GM12878 (cell line): ENCODE data around the gene MDM1. TPM values are rescaled to one million over a fixed set of nuclear protein-coding genes. Genes with fewer than 3 reads are reported as not detected.

Experiments used
- ATAC-seq: fragments of 200-7000 bp; cut with Tn5 transposase; 3 replicates; pipeline ENCODE4 v1.9.1; 2020; ENCODE audit warnings: mild to moderate bottlenecking, moderate library complexity
- BruUV-seq: library from RNA; stranded (reverse); fragments of 400-500 nt; replicated peaks from 2 replicates; lab custom pipeline; 2021; lab: Mats Ljungman, UMichigan
- CTCF ChIA-PET: fragments of 300-600 bp; sonication (Branson Sonifier 250); formaldehyde crosslinking; extraction: SDS; loops from one replicate; lab custom pipeline; 2021; ENCODE audit warnings: inconsistent platforms; lab: Yijun Ruan, JAX
- POLR2A ChIA-PET: fragments of 350-600 bp; formaldehyde crosslinking; extraction: SDS; loops from one replicate; lab custom pipeline; 2021; ENCODE audit warnings: inconsistent platforms; lab: Charles Lee
- RAD21 ChIA-PET: fragments of 300-600 bp; sonication (Branson Sonifier 250); formaldehyde crosslinking; loops from one replicate; lab custom pipeline; 2023; ENCODE audit warnings: antibody characterized with exemption; ENCODE audit not compliant: unreplicated experiment; lab: Charles Lee
- SMC1A ChIA-PET: fragments of 300-600 bp; sonication (Branson Sonifier 250); formaldehyde crosslinking; loops from one replicate; lab custom pipeline; 2023; ENCODE audit not compliant: unreplicated experiment, uncharacterized antibody; lab: Charles Lee
- DNase-seq: peaks from one replicate; pipeline ENCODE4 v3.0.0-alpha.2; 2011; ENCODE audit warnings: low read depth, low spot score
- FAIRE-seq: peaks from 3 replicates; lab custom pipeline; 2011; peaks lifted over from hg19 to GRCh38; lab: Jason Lieb, UNC
- H2AFZ ChIP-seq: 2 replicates; pipeline ENCODE4 v1.6.0; 2011; ENCODE audit warnings: low read depth, low read length, control low read depth; ENCODE audit not compliant: control insufficient read depth
- H3K27ac ChIP-seq: 2 replicates; pipeline ENCODE4 v1.5.1; 2011; ENCODE audit warnings: control low read depth; ENCODE audit not compliant: control insufficient read depth, insufficient read depth
- H3K27me3 ChIP-seq, 2 experiments: replicated peaks in 1 of 2; 2 replicates each; pipeline versions ENCODE4 v1.6.0 to v1.6.1; 2011; ENCODE audit warnings: low read length in 1 of 2; ENCODE audit not compliant: control insufficient read depth in 2 of 2, insufficient read depth in 2 of 2
- H3K36me3 ChIP-seq, 2 experiments: 2 replicates each; pipeline ENCODE4 v1.5.1; 2011; ENCODE audit warnings: low read length in 1 of 2; ENCODE audit not compliant: control insufficient read depth in 2 of 2, insufficient read depth in 2 of 2
- H3K4me1 ChIP-seq: 2 replicates; pipeline ENCODE4 v1.6.1; 2011; ENCODE audit warnings: mild to moderate bottlenecking, low read length, moderate library complexity, mixed read lengths; ENCODE audit not compliant: control insufficient read depth, insufficient read depth
- H3K4me2 ChIP-seq: 2 replicates; pipeline ENCODE4 v1.6.0; 2011; ENCODE audit warnings: control low read depth; ENCODE audit not compliant: control insufficient read depth, insufficient read depth
- H3K4me3 ChIP-seq: fragments of 200-600 bp; sonication (generic); 2 replicates; pipeline ENCODE4 v1.5.1; 2016
- H3K79me2 ChIP-seq: 2 replicates; pipeline ENCODE4 v1.6.0; 2011; ENCODE audit warnings: low read length; ENCODE audit not compliant: control insufficient read depth, insufficient read depth
- H3K9ac ChIP-seq: 2 replicates; pipeline ENCODE4 v1.8.0; 2011; ENCODE audit warnings: low read length, control low read depth, mixed read lengths; ENCODE audit not compliant: control insufficient read depth, insufficient read depth
- H3K9me3 ChIP-seq: replicated peaks from 3 replicates; pipeline ENCODE4 v1.5.1; 2011; ENCODE audit warnings: mild to moderate bottlenecking, low read length; ENCODE audit not compliant: control insufficient read depth, insufficient read depth
- H4K20me1 ChIP-seq: 2 replicates; pipeline ENCODE4 v1.6.0; 2011; ENCODE audit not compliant: control insufficient read depth, insufficient read depth
- BCL3 ChIP-seq: IDR thresholded peaks from 2 replicates; pipeline ENCODE4 v1.6.1; 2011; ENCODE audit warnings: borderline replicate concordance, low read depth, mild to moderate bottlenecking, moderate library complexity, low read length; ENCODE audit not compliant: insufficient read depth, poor library complexity, severe bottlenecking
- BRCA1 ChIP-seq: IDR thresholded peaks from 2 replicates; pipeline ENCODE4 v1.6.1; 2011; ENCODE audit warnings: low read depth, low read length, improper control_type of control experiment
- CREB1 ChIP-seq: IDR thresholded peaks from 2 replicates; pipeline ENCODE4 v1.6.1; 2012; ENCODE audit warnings: low read depth, mild to moderate bottlenecking, inconsistent platforms
- HDAC2 ChIP-seq: fragments of 200-600 bp; sonication (generic); IDR thresholded peaks from 2 replicates; pipeline ENCODE4 v1.6.1; 2017
- IKZF1 ChIP-seq: fragments of 450-650 bp; conservative IDR thresholded peaks from 2 replicates; pipeline ENCODE4 v1.6.1; 2017; ENCODE audit warnings: antibody characterized with exemption, mild to moderate bottlenecking
- MTA2 ChIP-seq: fragments of 450-650 bp; IDR thresholded peaks from 2 replicates; pipeline ENCODE4 v1.6.1; 2016; ENCODE audit warnings: low read depth, mild to moderate bottlenecking, moderate library complexity
- NFIC ChIP-seq: IDR thresholded peaks from 2 replicates; pipeline ENCODE4 v1.6.1; 2012; ENCODE audit warnings: low read depth, mild to moderate bottlenecking, inconsistent platforms, low read length, moderate library complexity
- NFYB ChIP-seq: IDR thresholded peaks from 2 replicates; pipeline ENCODE4 v1.6.1; 2011; ENCODE audit warnings: low read depth, mild to moderate bottlenecking, low read length, improper control_type of control experiment, moderate library complexity; ENCODE audit not compliant: insufficient read depth
- NR2C1 ChIP-seq: fragments of 450-650 bp; IDR thresholded peaks from 2 replicates; pipeline ENCODE4 v1.6.1; 2017; ENCODE audit warnings: antibody characterized with exemption, mild to moderate bottlenecking, moderate library complexity
- NRF1 ChIP-seq: conservative IDR thresholded peaks from 2 replicates; pipeline ENCODE4 v1.6.1; 2011; ENCODE audit warnings: mild to moderate bottlenecking, low read depth, low read length, improper control_type of control experiment
- POLR2AphosphoS5 ChIP-seq: IDR thresholded peaks from 2 replicates; pipeline ENCODE4 v1.6.1; 2011; ENCODE audit warnings: mild to moderate bottlenecking, low read length, inconsistent platforms
- POU2F2 ChIP-seq: IDR thresholded peaks from 3 replicates; pipeline ENCODE4 v1.6.1; 2011; ENCODE audit warnings: low read depth, mild to moderate bottlenecking, low read length, borderline replicate concordance
- ZNF207 ChIP-seq: fragments of 450-650 bp; IDR thresholded peaks from 2 replicates; pipeline ENCODE4 v1.6.1; 2014; ENCODE audit warnings: antibody characterized with exemption, mild to moderate bottlenecking, borderline replicate concordance
- ZNF24 ChIP-seq: fragments of 450-650 bp; IDR thresholded peaks from 2 replicates; pipeline ENCODE4 v1.6.1; 2017; ENCODE audit warnings: antibody characterized with exemption, mild to moderate bottlenecking
- WGBS: methylation state at CpG from one replicate; pipeline ENCODE4 v1.1.6; 2016; ENCODE audit warnings: low lambda C conversion rate; ENCODE audit not compliant: insufficient replicate concordance, insufficient coverage; ENCODE audit errors: missing lambda C conversion rate; 5-methylcytosine and 5-hydroxymethylcytosine counted together
- in situ Hi-C: fragments of 300-500 bp; cut with MboI; formaldehyde crosslinking; loops from 9 replicates; pipeline ENCODE4 v1.14.3; 2018; ENCODE audit warnings: mixed read lengths
- intact Hi-C: fragments of 100-400 bp; cut with micrococcal nuclease; formaldehyde crosslinking; loops from one replicate; pipeline ENCODE4 v1.14.2; 2022; ENCODE audit not compliant: unreplicated experiment
- polyA plus RNA-seq, 11 experiments: library from polyadenylated mRNA; depleted of rRNA in 4 of 11; unstranded in 6 of 11; stranded (reverse) in 5 of 11; fragments of >200 nt; fragmentation: Nextera tagmentation in 4 of 11; fragmentation: Illumina TruSeq in 1 of 11; extraction: Ambion mirVana in 4 of 11; extraction: Trizol in 1 of 11; gene quantifications; 1 replicate in 1 of 11; 2 replicates in 10 of 11; pipeline versions ENCODE4 v1.2.1 to v1.2.3, GENCODE V29; 2011 to 2016; ENCODE audit warnings: inconsistent platforms in 2 of 11, missing spikeins in 2 of 11, low read depth in 1 of 11
- total RNA-seq, 4 experiments: library from RNA; depleted of rRNA in 3 of 4; stranded (reverse); fragments of >200 nt in 3 of 4; fragmentation: Illumina TruSeq in 1 of 4; extraction: Trizol in 1 of 4; gene quantifications; 2 replicates each; pipeline versions ENCODE4 v1.2.1 to v1.2.3, GENCODE V29; 2013 to 2021

MDM1 gene
- total and polyA plus RNA-seq, 10 of the 15 experiments (the other 5 are each of a cell fraction or from before 2014, with no cell fraction given), result 10.1 to 25.3 (median 16.5) TPM

- no peak for TF ChIP-seq NRF1
- no peak for TF ChIP-seq BCL3
- no peak for TF ChIP-seq ZNF24
- TF ChIP-seq ZNF207, result no peak
- TF ChIP-seq BRCA1, result no peak
- no peak for TF ChIP-seq NFYB
- TF ChIP-seq NR2C1, result no peak
- TF ChIP-seq IKZF1, result no peak
- TF ChIP-seq HDAC2, result no peak
- TF ChIP-seq MTA2, result no peak
- TF ChIP-seq, all 136 proteins: peak for 0
These were observed 13.6 kb upstream of the MDM1 start (continued) for GRCh38 chr12:68345763-68346162.

GRCh38 chr12:68344126-68344525 is 12.0 kb upstream of the MDM1 start:
- no peaks in the 10 kb centered on the region for H3K4me1 ChIP-seq
- H3K9ac ChIP-seq, result no peak overlapping the region
- SMC1A ChIA-PET, result interaction anchor here (1.5 kb wide), 1 partner anchor 17 kb away, joined by 4 read pairs; no protein-coding TSS in a partner anchor
- BruUV-seq, result no TSS peak
- no peak for FAIRE-seq
- no peaks in the 10 kb centered on the region for H4K20me1 ChIP-seq
- H3K36me3 ChIP-seq, result no peaks in the 10 kb centered on the region
- POLR2A ChIA-PET, result interaction anchor here (0.6 kb wide), 1 partner anchor 12 kb away, joined by 3 read pairs; no protein-coding TSS in a partner anchor
- TF ChIP-seq POLR2AphosphoS5, result no peak
- TF ChIP-seq POU2F2, result no peak
- no peak for TF ChIP-seq CREB1
- no peak for TF ChIP-seq NFIC
- TF ChIP-seq, all 136 proteins: peak for 0
- no peaks in the 10 kb centered on the region for H3K79me2 ChIP-seq
- CTCF ChIA-PET, result interaction anchor here (0.7 kb wide), 1 partner anchor 121 kb away, joined by 4 read pairs; no protein-coding TSS in a partner anchor
- in situ Hi-C loops, result no loop called here
- H3K9me3 ChIP-seq, result no peaks in the 10 kb centered on the region
- no peak overlapping the region for H3K4me3 ChIP-seq
- H3K27ac ChIP-seq, result no peak overlapping the region
- H3K27me3 ChIP-seq, result no peaks in the 10 kb centered on the region; a peak in 1 of 4 replicates
- H3K4me2 ChIP-seq, result no peak overlapping the region
- no peak overlapping the region for H2AFZ ChIP-seq
- DNase-seq, result no peak
- 43% methylated on average over 2 of the region's 2 CpGs for WGBS
- RAD21 ChIA-PET, result interaction anchor here (1.1 kb wide), 1 partner anchor 22 kb away, joined by 3 read pairs; no protein-coding TSS in a partner anchor
- intact Hi-C loops, result no loop called here
- ATAC-seq, result no peak
